GM12878 (cell line): ENCODE data around the gene TMEM44. TPM values are rescaled to one million over a fixed set of nuclear protein-coding genes. Genes with fewer than 3 reads are reported as not detected.

ENCODE experiments used
- ATAC-seq: fragments of 200-7000 bp; cut with Tn5 transposase; 3 replicates; pipeline ENCODE4 v1.9.1; 2020; ENCODE audit warnings: mild to moderate bottlenecking, moderate library complexity
- BruUV-seq: library from RNA; stranded (reverse); fragments of 400-500 nt; replicated peaks from 2 replicates; lab custom pipeline; 2021; lab: Mats Ljungman, UMichigan
- CTCF ChIA-PET: fragments of 300-600 bp; sonication (Branson Sonifier 250); formaldehyde crosslinking; extraction: SDS; loops from one replicate; lab custom pipeline; 2021; ENCODE audit warnings: inconsistent platforms; lab: Yijun Ruan, JAX
- POLR2A ChIA-PET: fragments of 350-600 bp; formaldehyde crosslinking; extraction: SDS; loops from one replicate; lab custom pipeline; 2021; ENCODE audit warnings: inconsistent platforms; lab: Charles Lee
- RAD21 ChIA-PET: fragments of 300-600 bp; sonication (Branson Sonifier 250); formaldehyde crosslinking; loops from one replicate; lab custom pipeline; 2023; ENCODE audit warnings: antibody characterized with exemption; ENCODE audit not compliant: unreplicated experiment; lab: Charles Lee
- SMC1A ChIA-PET: fragments of 300-600 bp; sonication (Branson Sonifier 250); formaldehyde crosslinking; loops from one replicate; lab custom pipeline; 2023; ENCODE audit not compliant: unreplicated experiment, uncharacterized antibody; lab: Charles Lee
- DNase-seq: peaks from one replicate; pipeline ENCODE4 v3.0.0-alpha.2; 2011; ENCODE audit warnings: low read depth, low spot score
- FAIRE-seq: peaks from 3 replicates; lab custom pipeline; 2011; peaks lifted over from hg19 to GRCh38; lab: Jason Lieb, UNC
- H2AFZ ChIP-seq: 2 replicates; pipeline ENCODE4 v1.6.0; 2011; ENCODE audit warnings: low read depth, low read length, control low read depth; ENCODE audit not compliant: control insufficient read depth
- H3K27ac ChIP-seq: 2 replicates; pipeline ENCODE4 v1.5.1; 2011; ENCODE audit warnings: control low read depth; ENCODE audit not compliant: control insufficient read depth, insufficient read depth
- H3K27me3 ChIP-seq, 2 experiments: replicated peaks in 1 of 2; 2 replicates each; pipeline versions ENCODE4 v1.6.0 to v1.6.1; 2011; ENCODE audit warnings: low read length in 1 of 2; ENCODE audit not compliant: control insufficient read depth in 2 of 2, insufficient read depth in 2 of 2
- H3K36me3 ChIP-seq, 2 experiments: 2 replicates each; pipeline ENCODE4 v1.5.1; 2011; ENCODE audit warnings: low read length in 1 of 2; ENCODE audit not compliant: control insufficient read depth in 2 of 2, insufficient read depth in 2 of 2
- H3K4me1 ChIP-seq: 2 replicates; pipeline ENCODE4 v1.6.1; 2011; ENCODE audit warnings: mild to moderate bottlenecking, low read length, moderate library complexity, mixed read lengths; ENCODE audit not compliant: control insufficient read depth, insufficient read depth
- H3K4me2 ChIP-seq: 2 replicates; pipeline ENCODE4 v1.6.0; 2011; ENCODE audit warnings: control low read depth; ENCODE audit not compliant: control insufficient read depth, insufficient read depth
- H3K4me3 ChIP-seq: fragments of 200-600 bp; sonication (generic); 2 replicates; pipeline ENCODE4 v1.5.1; 2016
- H3K79me2 ChIP-seq: 2 replicates; pipeline ENCODE4 v1.6.0; 2011; ENCODE audit warnings: low read length; ENCODE audit not compliant: control insufficient read depth, insufficient read depth
- H3K9ac ChIP-seq: 2 replicates; pipeline ENCODE4 v1.8.0; 2011; ENCODE audit warnings: low read length, control low read depth, mixed read lengths; ENCODE audit not compliant: control insufficient read depth, insufficient read depth
- H3K9me3 ChIP-seq: replicated peaks from 3 replicates; pipeline ENCODE4 v1.5.1; 2011; ENCODE audit warnings: mild to moderate bottlenecking, low read length; ENCODE audit not compliant: control insufficient read depth, insufficient read depth
- H4K20me1 ChIP-seq: 2 replicates; pipeline ENCODE4 v1.6.0; 2011; ENCODE audit not compliant: control insufficient read depth, insufficient read depth
- BCL11A ChIP-seq: IDR thresholded peaks from 2 replicates; pipeline ENCODE4 v1.6.1; 2011; ENCODE audit warnings: low read depth, low read length
- CHD1 ChIP-seq: IDR thresholded peaks from 2 replicates; pipeline ENCODE4 v1.6.1; 2012; ENCODE audit warnings: low read depth, low read length, improper control_type of control experiment
- CREM ChIP-seq: IDR thresholded peaks from 2 replicates; pipeline ENCODE4 v1.6.1; 2014; ENCODE audit warnings: antibody characterized with exemption, low read depth
- DPF2 ChIP-seq: fragments of 450-650 bp; IDR thresholded peaks from 2 replicates; pipeline ENCODE4 v1.6.1; 2017; ENCODE audit warnings: mild to moderate bottlenecking
- FOXK2 ChIP-seq: fragments of 450-650 bp; IDR thresholded peaks from 2 replicates; pipeline ENCODE4 v1.6.1; 2017; ENCODE audit warnings: mild to moderate bottlenecking, moderate library complexity
- IKZF1 ChIP-seq: fragments of 450-650 bp; conservative IDR thresholded peaks from 2 replicates; pipeline ENCODE4 v1.6.1; 2017; ENCODE audit warnings: antibody characterized with exemption, mild to moderate bottlenecking
- IRF4 ChIP-seq: IDR thresholded peaks from 2 replicates; pipeline ENCODE4 v1.6.1; 2011; ENCODE audit warnings: low read depth, low read length
- NFYB ChIP-seq: IDR thresholded peaks from 2 replicates; pipeline ENCODE4 v1.6.1; 2011; ENCODE audit warnings: low read depth, mild to moderate bottlenecking, low read length, improper control_type of control experiment, moderate library complexity; ENCODE audit not compliant: insufficient read depth
- PAX8 ChIP-seq: fragments of 450-650 bp; IDR thresholded peaks from 2 replicates; pipeline ENCODE4 v1.6.1; 2017; ENCODE audit warnings: mild to moderate bottlenecking, moderate library complexity
- PBX3 ChIP-seq: IDR thresholded peaks from 2 replicates; pipeline ENCODE4 v1.6.1; 2011; ENCODE audit warnings: mild to moderate bottlenecking, low read depth, low read length, moderate library complexity; ENCODE audit not compliant: insufficient replicate concordance
- POLR2AphosphoS2 ChIP-seq: IDR thresholded peaks from 2 replicates; pipeline ENCODE4 v1.6.1; 2011; ENCODE audit warnings: low read depth, mild to moderate bottlenecking, low read length, improper control_type of control experiment, moderate library complexity
- RCOR1 ChIP-seq: conservative IDR thresholded peaks from 2 replicates; pipeline ENCODE4 v1.6.1; 2012; ENCODE audit warnings: low read depth, low read length, improper control_type of control experiment
- RFX5 ChIP-seq: IDR thresholded peaks from 2 replicates; pipeline ENCODE4 v1.6.1; 2011; ENCODE audit warnings: low read depth, low read length, improper control_type of control experiment
- SKIL ChIP-seq: fragments of 450-650 bp; IDR thresholded peaks from 2 replicates; pipeline ENCODE4 v1.6.1; 2017; ENCODE audit warnings: mild to moderate bottlenecking, low read depth, inconsistent platforms; ENCODE audit not compliant: poor library complexity, severe bottlenecking
- SMARCA5 ChIP-seq: fragments of 450-650 bp; IDR thresholded peaks from 2 replicates; pipeline ENCODE4 v1.6.1; 2017; ENCODE audit warnings: mild to moderate bottlenecking
- SMC3 ChIP-seq: IDR thresholded peaks from 2 replicates; pipeline ENCODE4 v1.6.1; 2011; ENCODE audit warnings: low read length, improper control_type of control experiment, borderline replicate concordance
- SP1 ChIP-seq: IDR thresholded peaks from one replicate; pipeline ENCODE4 v1.6.1; 2011; ENCODE audit warnings: low read depth, low read length
- SREBF1 ChIP-seq: IDR thresholded peaks from 2 replicates; pipeline ENCODE4 v1.6.1; 2012; ENCODE audit warnings: mild to moderate bottlenecking, low read length
- ZBTB33 ChIP-seq: fragments of 450-650 bp; IDR thresholded peaks from 2 replicates; pipeline ENCODE4 v1.6.1; 2017; ENCODE audit warnings: mild to moderate bottlenecking
- ZNF384 ChIP-seq: IDR thresholded peaks from 2 replicates; pipeline ENCODE4 v1.6.1; 2012; ENCODE audit warnings: low read depth, mild to moderate bottlenecking, low read length, improper control_type of control experiment, borderline replicate concordance
- ZSCAN29 ChIP-seq: fragments of 450-650 bp; IDR thresholded peaks from 2 replicates; pipeline ENCODE4 v1.6.1; 2017; ENCODE audit warnings: mild to moderate bottlenecking, moderate library complexity
- WGBS: methylation state at CpG from one replicate; pipeline ENCODE4 v1.1.6; 2016; ENCODE audit warnings: low lambda C conversion rate; ENCODE audit not compliant: insufficient replicate concordance, insufficient coverage; ENCODE audit errors: missing lambda C conversion rate; 5-methylcytosine and 5-hydroxymethylcytosine counted together
- in situ Hi-C: fragments of 300-500 bp; cut with MboI; formaldehyde crosslinking; loops from 9 replicates; pipeline ENCODE4 v1.14.3; 2018; ENCODE audit warnings: mixed read lengths
- intact Hi-C: fragments of 100-400 bp; cut with micrococcal nuclease; formaldehyde crosslinking; loops from one replicate; pipeline ENCODE4 v1.14.2; 2022; ENCODE audit not compliant: unreplicated experiment
- polyA plus RNA-seq, 11 experiments: library from polyadenylated mRNA; depleted of rRNA in 4 of 11; unstranded in 6 of 11; stranded (reverse) in 5 of 11; fragments of >200 nt; fragmentation: Nextera tagmentation in 4 of 11; fragmentation: Illumina TruSeq in 1 of 11; extraction: Ambion mirVana in 4 of 11; extraction: Trizol in 1 of 11; gene quantifications; 1 replicate in 1 of 11; 2 replicates in 10 of 11; pipeline versions ENCODE4 v1.2.1 to v1.2.3, GENCODE V29; 2011 to 2016; ENCODE audit warnings: inconsistent platforms in 2 of 11, missing spikeins in 2 of 11, low read depth in 1 of 11
- total RNA-seq, 4 experiments: library from RNA; depleted of rRNA in 3 of 4; stranded (reverse); fragments of >200 nt in 3 of 4; fragmentation: Illumina TruSeq in 1 of 4; extraction: Trizol in 1 of 4; gene quantifications; 2 replicates each; pipeline versions ENCODE4 v1.2.1 to v1.2.3, GENCODE V29; 2013 to 2021

TMEM44 gene
- total and polyA plus RNA-seq, 10 of the 15 experiments (the other 5 are each of a cell fraction or from before 2014, with no cell fraction given): 0.57 to 8.3 (median 3.6) TPM

GRCh38 chr3:194682694-194683310 lies 49.6 kb upstream of the TMEM44 start:
- no peaks in the 10 kb centered on the region for H4K20me1 ChIP-seq
- H3K27me3 ChIP-seq: peaks cover 0 to 5% of the 10 kb centered on the region in 2 experiments; a peak in 2 of 4 replicates
- no TSS peak for BruUV-seq
- H3K4me3 ChIP-seq: no peak overlapping the region
- in situ Hi-C loops (loop anchor here (10.0 kb wide), 1 partner anchor 442 kb away; no protein-coding TSS in a partner anchor), intact Hi-C loops (loop anchor here (1.0 to 5.0 kb wide), 4 partner anchors 319 to 839 kb away; no protein-coding TSS in a partner anchor)
- POLR2A ChIA-PET: interaction anchor here (0.6 to 1.0 kb wide), 5 partner anchors 11 to 578 kb away, joined by 3 to 5 read pairs (median 3); no protein-coding TSS in a partner anchor
- H3K9ac ChIP-seq: no peak overlapping the region
- DNase-seq (no peak), FAIRE-seq (peak; percentile 99), ATAC-seq (peak; percentile 86)
- H3K9me3 ChIP-seq: no peaks in the 10 kb centered on the region
- no peak overlapping the region; the same call in 1 of the 2 replicates for H3K4me2 ChIP-seq
- CTCF ChIA-PET: interaction anchor here (0.6 to 4.1 kb wide), 55 partner anchors 9 to 840 kb away, joined by 3 to 96 read pairs (median 4); partner anchors contain the start of genes LSG1 and XXYLT1
- H3K36me3 ChIP-seq: no peaks in the 10 kb centered on the region
- no peaks in the 10 kb centered on the region; the same call in 1 of the 2 replicates for H3K79me2 ChIP-seq
- H2AFZ ChIP-seq: peak overlapping the region; percentile 68
- H3K27ac ChIP-seq: no peak overlapping the region
- SMC1A ChIA-PET: interaction anchor here (0.5 to 3.5 kb wide), 33 partner anchors 9 to 843 kb away, joined by 3 to 41 read pairs (median 4); partner anchors contain the start of genes LSG1 and XXYLT1
- 44% methylated on average over 14 of the region's 14 CpGs for WGBS
- H3K4me1 ChIP-seq: peaks cover 36% of the 10 kb centered on the region
- RAD21 ChIA-PET: interaction anchor here (0.6 to 2.8 kb wide), 35 partner anchors 9 to 856 kb away, joined by 3 to 69 read pairs (median 3); partner anchors contain the start of genes LSG1 and XXYLT1
- TF ChIP-seq RCOR1: no peak
- TF ChIP-seq NFYB: no peak
- no peak for TF ChIP-seq CHD1
- TF ChIP-seq IKZF1: peak; percentile 32
- peak; percentile 44 for TF ChIP-seq SKIL
- TF ChIP-seq POLR2AphosphoS2: no peak
- TF ChIP-seq ZNF384: no peak
- no peak for TF ChIP-seq PAX8
- no peak for TF ChIP-seq PBX3
- TF ChIP-seq SMARCA5: no peak; the same call in 1 of the 2 replicates
- no peak for TF ChIP-seq RFX5
- 0 out of 2 replicates have a peak, but pooled peaks have one; percentile 22 for TF ChIP-seq DPF2
- TF ChIP-seq SMC3: peak; percentile 87
- no peak for TF ChIP-seq FOXK2
- no peak for TF ChIP-seq SREBF1
- no peak for TF ChIP-seq BCL11A
- TF ChIP-seq ZSCAN29: no peak
- no peak for TF ChIP-seq ZBTB33
- peak; percentile 51; the same call in 1 of the 2 replicates for TF ChIP-seq IRF4
- peak; percentile 11 for TF ChIP-seq SP1
- no peak for TF ChIP-seq CREM
